ENCODE data around the gene ATP5MG. TPM values are rescaled to one million over a fixed set of nuclear protein-coding genes. Genes with fewer than 3 reads are reported as not detected.

ATP5MG gene
- total RNA-seq, 2 donors from 2014 or later, result 82.3 to 122 TPM

DNA sequence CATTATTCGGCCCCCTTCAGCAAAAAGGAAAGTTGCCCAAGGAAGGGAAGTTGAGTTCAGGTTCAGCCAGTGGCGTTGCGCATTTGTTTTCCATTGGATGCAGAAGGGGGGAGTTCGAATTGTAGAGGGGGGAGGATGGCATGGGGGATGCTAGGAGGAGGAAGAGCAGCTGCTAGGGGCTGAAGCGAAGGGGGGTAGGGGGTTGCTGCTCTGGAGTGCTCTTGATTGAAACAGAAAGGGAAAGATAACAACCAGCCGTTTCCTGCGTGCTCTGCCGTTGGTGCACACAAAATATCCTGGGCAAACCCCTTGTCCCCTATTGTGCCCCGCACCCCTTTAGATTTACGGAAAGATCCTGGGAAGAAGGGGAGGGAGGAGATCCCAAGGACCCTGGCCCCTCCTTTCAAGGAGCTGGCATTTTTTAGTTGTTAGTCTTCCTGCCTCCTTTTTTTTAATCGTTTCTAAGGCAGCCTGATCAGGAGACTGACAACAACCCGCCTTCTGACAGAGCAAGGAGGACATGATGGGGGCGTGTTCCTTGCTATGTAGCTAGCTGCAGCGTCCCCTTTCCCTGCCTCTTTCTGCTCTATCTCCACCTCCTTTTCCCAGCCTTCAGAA, 37.0 kb downstream of the ATP5MG start:
- no peaks in the 10 kb centered on the region for H3K9me3 ChIP-seq
- TF ChIP-seq, protein P1, sequence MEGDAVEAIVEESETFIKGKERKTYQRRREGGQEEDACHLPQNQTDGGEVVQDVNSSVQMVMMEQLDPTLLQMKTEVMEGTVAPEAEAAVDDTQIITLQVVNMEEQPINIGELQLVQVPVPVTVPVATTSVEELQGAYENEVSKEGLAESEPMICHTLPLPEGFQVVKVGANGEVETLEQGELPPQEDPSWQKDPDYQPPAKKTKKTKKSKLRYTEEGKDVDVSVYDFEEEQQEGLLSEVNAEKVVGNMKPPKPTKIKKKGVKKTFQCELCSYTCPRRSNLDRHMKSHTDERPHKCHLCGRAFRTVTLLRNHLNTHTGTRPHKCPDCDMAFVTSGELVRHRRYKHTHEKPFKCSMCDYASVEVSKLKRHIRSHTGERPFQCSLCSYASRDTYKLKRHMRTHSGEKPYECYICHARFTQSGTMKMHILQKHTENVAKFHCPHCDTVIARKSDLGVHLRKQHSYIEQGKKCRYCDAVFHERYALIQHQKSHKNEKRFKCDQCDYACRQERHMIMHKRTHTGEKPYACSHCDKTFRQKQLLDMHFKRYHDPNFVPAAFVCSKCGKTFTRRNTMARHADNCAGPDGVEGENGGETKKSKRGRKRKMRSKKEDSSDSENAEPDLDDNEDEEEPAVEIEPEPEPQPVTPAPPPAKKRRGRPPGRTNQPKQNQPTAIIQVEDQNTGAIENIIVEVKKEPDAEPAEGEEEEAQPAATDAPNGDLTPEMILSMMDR (IDR thresholded peaks at IDR 0.05), result no peak
- no peaks in the 10 kb centered on the region for H3K36me3 ChIP-seq
- peaks cover 0 to 74% of the 10 kb centered on the region in 2 donors for H3K4me1 ChIP-seq
- H3K4me3 ChIP-seq, result peak overlapping the region; percentile 86 to 99
- no peak for DNase-seq (ENCODE audit: low spot score)
- H3K27ac ChIP-seq, result peak overlapping the region; percentile 92 to 94
- no peaks in the 10 kb centered on the region for H3K27me3 ChIP-seq

GRCh38 chr11:118439646-118440045, 38.2 kb downstream of the ATP5MG start:
- DNase-seq (ENCODE audit: low spot score), result no peak
- Histone ChIP-seq H3K36me3 (no peaks in the 10 kb centered on the region), H3K4me1 (peaks cover 0 to 67% of the 10 kb centered on the region in 2 donors), H3K4me3 (no peak overlapping the region), H3K27me3 (no peaks in the 10 kb centered on the region), H3K9me3 (no peaks in the 10 kb centered on the region), H3K27ac (no peak overlapping the region)
- TF ChIP-seq, protein P1 (IDR thresholded peaks at IDR 0.05), result no peak

GRCh38 chr11:118441770-118442275, 40.4 kb downstream of the ATP5MG start:
- TF ChIP-seq, protein P1 (IDR thresholded peaks at IDR 0.05), result no peak
- Histone ChIP-seq H3K27me3 (no peaks in the 10 kb centered on the region), H3K36me3 (no peaks in the 10 kb centered on the region), H3K27ac (no peak overlapping the region), H3K9me3 (no peaks in the 10 kb centered on the region), H3K4me3 (no peak overlapping the region), H3K4me1 (peaks cover 0 to 60% of the 10 kb centered on the region in 2 donors)
- no peak for DNase-seq (ENCODE audit: low spot score)

DNA sequence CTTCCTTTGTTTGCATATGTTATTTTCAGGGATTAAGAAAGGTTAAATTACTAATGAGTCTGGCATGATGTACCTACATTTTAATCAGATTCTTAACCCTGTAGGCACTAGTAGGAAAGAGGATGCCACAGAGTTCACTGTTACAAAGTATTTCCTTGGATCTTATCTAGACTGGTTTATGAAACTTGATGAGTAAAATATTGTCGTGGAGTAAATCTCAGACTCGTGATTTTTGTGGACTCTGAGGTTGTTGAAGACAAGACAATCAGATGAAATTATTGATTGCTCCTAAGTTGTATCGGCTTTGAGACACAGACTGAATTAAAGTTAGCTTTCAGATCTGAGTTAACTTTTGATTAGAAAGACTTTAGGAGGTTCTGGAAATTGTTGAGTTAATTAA, 40.9 kb downstream of the ATP5MG start:
- Histone ChIP-seq H3K9me3 (no peaks in the 10 kb centered on the region), H3K4me1 (peaks cover 0 to 58% of the 10 kb centered on the region in 2 donors), H3K36me3 (no peaks in the 10 kb centered on the region), H3K27ac (no peak overlapping the region), H3K27me3 (no peaks in the 10 kb centered on the region), H3K4me3 (no peak overlapping the region)
- no peak for DNase-seq (ENCODE audit: low spot score)
- TF ChIP-seq, protein P1 (IDR thresholded peaks at IDR 0.05), result no peak

DNA sequence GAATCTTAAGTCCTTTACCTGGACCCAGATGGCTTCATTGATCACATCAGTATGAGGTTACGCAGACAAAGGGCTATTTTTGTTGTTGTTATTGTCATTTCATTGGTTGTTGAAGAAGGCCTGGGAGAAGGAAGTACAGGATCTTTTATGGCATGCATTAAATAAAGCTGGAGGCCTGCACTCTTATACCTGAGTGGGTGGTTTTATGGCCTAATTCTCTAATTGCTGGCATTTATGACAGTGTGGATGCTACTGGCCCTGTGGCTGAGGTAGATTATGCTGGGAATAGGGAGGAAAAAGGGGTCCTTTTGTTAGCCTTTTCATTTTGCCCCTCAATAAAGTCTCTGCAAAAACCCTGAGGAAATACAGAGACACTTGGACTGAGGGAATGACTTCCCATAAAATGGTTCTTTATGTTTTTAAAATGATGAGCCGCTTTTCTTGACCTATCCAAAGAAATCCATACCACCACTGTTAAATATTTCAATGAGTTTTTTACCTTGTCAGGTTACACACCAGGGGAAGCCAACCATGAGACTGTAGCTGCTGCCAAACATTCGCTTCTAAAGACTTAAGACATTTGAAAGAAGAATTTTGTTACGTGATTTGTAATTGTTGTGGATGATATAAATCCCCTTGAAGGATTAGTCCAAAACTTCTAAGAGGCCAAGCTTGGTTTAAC, 41.6 kb downstream of the ATP5MG start:
- Histone ChIP-seq H3K4me1 (peaks cover 0 to 51% of the 10 kb centered on the region in 2 donors), H3K4me3 (no peak overlapping the region), H3K27me3 (no peaks in the 10 kb centered on the region), H3K9me3 (no peaks in the 10 kb centered on the region), H3K27ac (no peak overlapping the region), H3K36me3 (no peaks in the 10 kb centered on the region)
- no peak for DNase-seq (ENCODE audit: low spot score)
- TF ChIP-seq, protein P1 (IDR thresholded peaks at IDR 0.05), result no peak
